K562 (cell line): ENCODE measurements around the gene SLBP. TPM values are rescaled to one million over a fixed set of nuclear protein-coding genes. Genes with fewer than 3 reads are reported as not detected.

ENCODE experiments used
- CHD7 ChIP-seq: fragments of 200-600 bp; sonication (generic); IDR thresholded peaks from one replicate; pipeline ENCODE4 v1.6.1; 2012; ENCODE audit warnings: mild to moderate bottlenecking, low read depth, low read length, inconsistent platforms
- FIP1L1 ChIP-seq: fragments of 200-400 bp; formaldehyde crosslinking; IDR thresholded peaks from 2 replicates; pipeline ENCODE4 v1.6.1; 2018; ENCODE audit warnings: mild to moderate bottlenecking, low read depth, low read length; ENCODE audit not compliant: poor library complexity, severe bottlenecking
- HMGXB4 ChIP-seq: sonication (generic); formaldehyde crosslinking; IDR thresholded peaks from 2 replicates; pipeline ENCODE4 v1.8.1; 2023; ENCODE audit warnings: mild to moderate bottlenecking, missing genetic modification reagents
- NFE2L1 ChIP-seq: fragments of 450-650 bp; IDR thresholded peaks from 2 replicates; pipeline ENCODE4 v1.6.1; 2016; ENCODE audit warnings: missing genetic modification characterization, low read depth, mild to moderate bottlenecking, missing compliant biosample characterization, moderate library complexity, borderline replicate concordance
- SIN3A ChIP-seq, 2 experiments: fragments of 150-350 bp in 1 of 2; IDR thresholded peaks; 2 replicates each; pipeline ENCODE4 v1.6.1; 2011 to 2016; ENCODE audit warnings: borderline replicate concordance in 2 of 2, low read depth in 2 of 2, low read length in 2 of 2, mild to moderate bottlenecking in 2 of 2, moderate library complexity in 2 of 2; ENCODE audit not compliant: control insufficient read depth in 1 of 2
- SP1 ChIP-seq: sonication (generic); formaldehyde crosslinking; IDR thresholded peaks from 2 replicates; pipeline ENCODE4 v1.8.1; 2022; ENCODE audit warnings: mild to moderate bottlenecking, missing genetic modification reagents
- YY1 ChIP-seq, 3 experiments: IDR thresholded peaks; 2 replicates each; pipeline ENCODE4 v1.6.1; 2011; ENCODE audit warnings: low read length in 2 of 3, mild to moderate bottlenecking in 2 of 3, moderate library complexity in 2 of 3, borderline replicate concordance in 1 of 3, control low read depth in 1 of 3, low read depth in 1 of 3; ENCODE audit not compliant: insufficient read depth in 3 of 3, insufficient replicate concordance in 2 of 3, control insufficient read depth in 1 of 3, insufficient read length in 1 of 3; ENCODE audit errors: extremely low read depth in 1 of 3
- ZFX ChIP-seq: sonication (generic); formaldehyde crosslinking; IDR thresholded peaks from 2 replicates; pipeline ENCODE4 v1.8.0; 2022; ENCODE audit warnings: mild to moderate bottlenecking, missing genetic modification reagents, moderate library complexity
- ZNF644 ChIP-seq: fragments of 200-800 bp; sonication (Bioruptor generic); IDR thresholded peaks from 2 replicates; pipeline ENCODE4 v1.6.1; 2016; ENCODE audit warnings: low read depth, missing genetic modification characterization, missing compliant biosample characterization
- ZNF668 ChIP-seq: fragments of 250-450 bp; sonication (Bioruptor Pico); IDR thresholded peaks from 2 replicates; pipeline ENCODE4 v1.8.0; 2022; ENCODE audit warnings: mild to moderate bottlenecking, inconsistent platforms
- polyA plus RNA-seq, 8 experiments: library from polyadenylated mRNA; depleted of rRNA in 4 of 8; stranded (reverse) in 5 of 8; unstranded in 3 of 8; fragments of >200 nt; fragmentation: Nextera tagmentation in 2 of 8; fragmentation: Illumina TruSeq in 1 of 8; extraction: Ambion mirVana in 2 of 8; extraction: Trizol in 1 of 8; gene quantifications; 2 replicates each; pipeline versions ENCODE4 v1.2.1 to v1.2.3, GENCODE V29; 2011 to 2014; ENCODE audit warnings: inconsistent platforms in 1 of 8, missing spikeins in 1 of 8
- total RNA-seq, 7 experiments: library from RNA; depleted of rRNA in 6 of 7; stranded (reverse); fragments of >200 nt in 6 of 7; fragmentation: Illumina TruSeq in 2 of 7; extraction: Trizol in 2 of 7; gene quantifications; 2 replicates each; pipeline versions ENCODE4 v1.2.1 to v1.2.3, GENCODE V29; 2011 to 2021; ENCODE audit warnings: low replicate concordance in 1 of 7
- TF ChIP-seq, protein P1 (sequence below), 2 experiments: fragments of 450-650 bp; conservative IDR thresholded peaks; 2 replicates each; pipeline ENCODE4 v1.6.1; 2017; ENCODE audit warnings: mild to moderate bottlenecking in 2 of 2, moderate library complexity in 2 of 2

The SLBP gene
- total and polyA plus RNA-seq, 9 of the 15 experiments (the other 6 are each of a cell fraction or from before 2014, with no cell fraction given), result 49.4 to 221 (median 162) TPM

DNA sequence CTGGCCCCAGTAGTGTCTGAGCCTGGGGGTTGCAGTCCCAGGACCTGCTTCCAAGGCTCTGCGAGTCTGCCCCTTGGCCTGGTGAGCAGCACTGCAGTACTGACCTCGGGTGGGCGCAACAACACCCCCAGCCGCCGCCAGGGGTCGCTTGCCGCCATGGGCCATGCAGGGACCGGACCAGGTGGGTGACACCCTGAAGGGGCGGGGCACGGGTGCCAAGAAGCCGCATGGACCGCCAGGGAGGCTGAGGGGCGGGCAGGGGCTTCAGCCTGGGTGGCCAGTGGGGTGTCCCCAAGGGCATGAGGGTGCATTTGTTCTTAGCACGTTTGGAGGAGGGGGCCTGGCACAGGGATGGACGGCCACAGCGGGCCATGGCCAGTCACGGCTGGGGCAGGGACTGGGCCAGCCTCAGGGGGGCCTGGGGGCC, 34.2 kb upstream of the SLBP start (continued):
- TF ChIP-seq CHD7 (no peak), FIP1L1 (peak; percentile 0), NFE2L1 (tag) (no peak), HMGXB4 (CRISPR knock-in tag) (no peak), SIN3A (IDR thresholded peaks at IDR 0.05; ENCODE audit: borderline replicate concordance in 2 of 2, control insufficient read depth in 1 of 2, low read depth in 2 of 2, low read length in 2 of 2) (0 out of 4 replicates have a peak, but pooled peaks of 1 of the 2 experiments have one; percentile 17), ZFX (CRISPR knock-in tag) (no peak), SP1 (CRISPR knock-in tag) (peak; percentile 52), ZNF668 (CRISPR knock-in tag) (no peak), YY1 (IDR thresholded peaks at IDR 0.05; ENCODE audit: borderline replicate concordance in 1 of 3, control insufficient read depth in 1 of 3, extremely low read depth in 1 of 3, insufficient read depth in 3 of 3, insufficient read length in 1 of 3, insufficient replicate concordance in 2 of 3, low read depth in 1 of 3, low read length in 2 of 3) (peak in 2 of 3 experiments; percentile 44 to 51), ZNF644 (no peak)
- TF ChIP-seq, protein P1, sequence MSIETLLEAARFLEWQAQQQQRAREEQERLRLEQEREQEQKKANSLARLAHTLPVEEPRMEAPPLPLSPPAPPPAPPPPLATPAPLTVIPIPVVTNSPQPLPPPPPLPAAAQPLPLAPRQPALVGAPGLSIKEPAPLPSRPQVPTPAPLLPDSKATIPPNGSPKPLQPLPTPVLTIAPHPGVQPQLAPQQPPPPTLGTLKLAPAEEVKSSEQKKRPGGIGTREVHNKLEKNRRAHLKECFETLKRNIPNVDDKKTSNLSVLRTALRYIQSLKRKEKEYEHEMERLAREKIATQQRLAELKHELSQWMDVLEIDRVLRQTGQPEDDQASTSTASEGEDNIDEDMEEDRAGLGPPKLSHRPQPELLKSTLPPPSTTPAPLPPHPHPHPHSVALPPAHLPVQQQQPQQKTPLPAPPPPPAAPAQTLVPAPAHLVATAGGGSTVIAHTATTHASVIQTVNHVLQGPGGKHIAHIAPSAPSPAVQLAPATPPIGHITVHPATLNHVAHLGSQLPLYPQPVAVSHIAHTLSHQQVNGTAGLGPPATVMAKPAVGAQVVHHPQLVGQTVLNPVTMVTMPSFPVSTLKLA (conservative IDR thresholded peaks at IDR 0.05), result 0 out of 4 replicates have a peak, but pooled peaks of 1 of the 2 experiments have one; percentile 38
